Pancreas (tissue), 10 donors: ENCODE results near the gene ZNF423. TPM values are rescaled to one million over a fixed set of nuclear protein-coding genes. Genes with fewer than 3 reads are reported as not detected.
A peak's percentile ranks its signal among the peaks of the same experiment; 100 is the strongest.

Experiments
- ATAC-seq, 4 donors: fragments of 200-7000 bp; cut with Tn5 transposase; one replicate each; pipeline versions ENCODE4 v1.8.0 to v1.9.1; 2020; ENCODE audit warnings: mild to moderate bottlenecking in 4 of 4, moderate library complexity in 4 of 4
- DNase-seq, 6 donors: peaks; one replicate each; pipeline ENCODE4 v3.0.0-alpha.2; 2020
- FAIRE-seq: peaks from 2 replicates; lab custom pipeline; 2012; peaks lifted over from hg19 to GRCh38; lab: Jason Lieb, UNC
- H3K27ac ChIP-seq, 4 donors: fragments of 200-600 bp; sonication (generic); 1 replicate in 3 of 4; 2 replicates in 1 of 4; pipeline versions ENCODE4 v1.5.0 to v1.8.0; 2020
- H3K27me3 ChIP-seq, 4 donors: fragments of 200-600 bp; one replicate each; pipeline ENCODE4 v1.8.0; 2021
- H3K36me3 ChIP-seq, 3 donors: fragments of 200-600 bp; sonication (generic) in 1 of 3; one replicate each; pipeline versions ENCODE4 v1.5.0 to v1.8.0; 2020 to 2021
- H3K4me1 ChIP-seq, 3 donors: fragments of 200-600 bp; one replicate each; pipeline ENCODE4 v1.8.0; 2021
- H3K4me3 ChIP-seq, 4 donors: fragments of 200-600 bp; sonication (generic) in 2 of 4; one replicate each; pipeline versions ENCODE4 v1.5.0 to v1.8.0; 2020 to 2021
- H3K9me3 ChIP-seq, 4 donors: fragments of 200-600 bp; one replicate each; pipeline ENCODE4 v1.8.0; 2021
- WGBS, 2 donors: extraction: QIAGEN DNeasy Blood & Tissue Kit; methylation state at CpG; one replicate each; pipeline ENCODE4 v1.1.7; 2013; 5-methylcytosine and 5-hydroxymethylcytosine counted together
- intact Hi-C, 3 donors: fragments of 100-400 bp; cut with DNase I; formaldehyde crosslinking; loops; one replicate each; pipeline versions ENCODE4 v1.11.1 to v1.14.2; 2022
- polyA plus RNA-seq, 2 donors: library from polyadenylated mRNA; stranded (reverse); fragments of 200-250 nt; gene quantifications; one replicate each; pipeline ENCODE4 v1.2.3, GENCODE V29; 2013
- total RNA-seq, 6 donors: library from RNA; stranded (reverse); fragmentation: NEBNext Ultra II Directional in 4 of 6; extraction: Animal tissue kit (Norgen Biotek cat#: 25700) in 4 of 6; gene quantifications; one replicate each; pipeline versions ENCODE4 v1.2.1 to v1.2.4, GENCODE V29; 2021 to 2023
- TF ChIP-seq, protein P1 (sequence below), 4 donors: fragments of 200-600 bp; sonication (generic) in 3 of 4; IDR thresholded peaks; one replicate each; pipeline versions ENCODE4 v1.5.0 to v1.8.0; 2021; ENCODE audit warnings: antibody characterized with exemption in 4 of 4
- donor health status: healthy with polysubstance abuse.
- donor health status: DM: no; HTN: no; CAD: no; lungs with moderate emphysema.
- donor health status: DM: no; HTN: no; CAD: no.
- donor health status: control.
- donor health status: control.
- donor health status: Bipolar disorder and iron deficiency.
- donor health status: DM: yes; HTN: yes; CAD: no.
- donor health status: DM: no; HTN: no; CAD: no.
- donor health status: DM: no; HTN: no; CAD: no.
- donor health status: DM: yes; HTN: yes; CAD: no.

The ZNF423 gene
- total and polyA plus RNA-seq, 8 donors: 0.61 to 5.1 (median 3.0) TPM

DNA sequence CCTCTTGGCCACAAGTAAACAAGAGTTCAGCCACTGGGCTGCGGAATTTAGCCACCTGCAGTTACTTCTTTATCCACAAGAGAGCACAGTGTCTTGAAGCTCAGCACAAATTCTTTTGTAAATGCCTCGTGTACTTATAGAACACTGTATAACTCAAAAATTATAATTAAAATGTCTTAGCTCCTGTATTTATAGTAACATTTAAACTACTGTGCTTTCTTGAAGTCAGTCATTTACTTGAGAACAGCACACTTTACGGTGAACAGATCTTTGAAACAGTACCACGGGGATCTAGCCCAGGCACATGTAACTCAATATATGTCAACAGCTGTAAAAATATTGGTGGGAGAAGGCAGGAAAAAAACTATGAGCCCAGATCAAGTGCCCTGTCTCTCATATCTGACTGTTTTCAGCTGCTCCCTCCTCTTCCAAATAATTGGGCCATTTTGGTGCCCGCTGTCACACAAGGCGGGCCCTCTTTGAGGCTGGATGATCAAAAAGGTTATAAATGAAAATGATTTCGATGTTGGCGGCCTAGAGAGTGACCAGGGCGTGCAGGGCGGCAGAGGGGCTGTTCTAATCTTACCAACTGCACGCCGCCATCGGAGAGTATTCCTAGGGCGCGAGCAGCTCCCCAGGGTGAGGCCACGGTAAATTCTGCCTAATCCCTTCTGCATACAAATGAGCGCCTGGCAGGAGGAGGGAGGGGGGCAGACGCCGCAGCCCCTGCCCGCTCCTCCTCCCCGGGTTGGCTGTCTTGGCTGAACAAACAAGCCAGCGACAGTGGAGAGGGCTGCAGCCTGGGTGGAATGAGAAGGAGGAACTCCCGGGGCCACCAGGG, 299.1 kb downstream of the ZNF423 start:
- DNase-seq (no peak), ATAC-seq (no peak), FAIRE-seq (no peak)
- intact Hi-C loops: no loop called here
- TF ChIP-seq, protein P1, sequence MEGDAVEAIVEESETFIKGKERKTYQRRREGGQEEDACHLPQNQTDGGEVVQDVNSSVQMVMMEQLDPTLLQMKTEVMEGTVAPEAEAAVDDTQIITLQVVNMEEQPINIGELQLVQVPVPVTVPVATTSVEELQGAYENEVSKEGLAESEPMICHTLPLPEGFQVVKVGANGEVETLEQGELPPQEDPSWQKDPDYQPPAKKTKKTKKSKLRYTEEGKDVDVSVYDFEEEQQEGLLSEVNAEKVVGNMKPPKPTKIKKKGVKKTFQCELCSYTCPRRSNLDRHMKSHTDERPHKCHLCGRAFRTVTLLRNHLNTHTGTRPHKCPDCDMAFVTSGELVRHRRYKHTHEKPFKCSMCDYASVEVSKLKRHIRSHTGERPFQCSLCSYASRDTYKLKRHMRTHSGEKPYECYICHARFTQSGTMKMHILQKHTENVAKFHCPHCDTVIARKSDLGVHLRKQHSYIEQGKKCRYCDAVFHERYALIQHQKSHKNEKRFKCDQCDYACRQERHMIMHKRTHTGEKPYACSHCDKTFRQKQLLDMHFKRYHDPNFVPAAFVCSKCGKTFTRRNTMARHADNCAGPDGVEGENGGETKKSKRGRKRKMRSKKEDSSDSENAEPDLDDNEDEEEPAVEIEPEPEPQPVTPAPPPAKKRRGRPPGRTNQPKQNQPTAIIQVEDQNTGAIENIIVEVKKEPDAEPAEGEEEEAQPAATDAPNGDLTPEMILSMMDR (IDR thresholded peaks at IDR 0.05): peak in 1 of 4 donors; percentile 26
- Histone ChIP-seq H3K4me3 (no peak overlapping the region), H3K9me3 (no peaks in the 10 kb centered on the region), H3K36me3 (no peaks in the 10 kb centered on the region), H3K27ac (no peak overlapping the region), H3K27me3 (no peaks in the 10 kb centered on the region), H3K4me1 (no peaks in the 10 kb centered on the region)
- WGBS, 2 donors: 67% methylated on average over 23 of the region's 23 CpGs

DNA sequence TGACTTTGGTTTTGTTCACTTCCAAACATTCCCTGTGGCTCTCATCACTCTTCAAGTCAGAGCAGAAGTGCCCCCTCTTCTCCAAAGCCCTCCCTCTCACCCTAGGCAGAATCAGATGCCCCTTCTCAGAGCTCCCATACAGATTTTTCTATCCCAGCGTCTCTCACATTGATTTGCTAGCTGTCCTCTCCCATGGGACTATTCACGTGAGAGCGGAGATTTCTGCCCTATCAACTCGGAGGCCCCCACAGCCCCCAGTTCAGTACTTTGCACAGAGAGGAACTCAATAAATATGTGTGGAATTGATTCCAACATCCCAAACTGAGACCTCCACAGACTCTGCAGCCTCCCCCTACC, 299.7 kb downstream of the ZNF423 start:
- ATAC-seq (no peak), FAIRE-seq (no peak), DNase-seq (no peak)
- Histone ChIP-seq H3K4me1 (no peaks in the 10 kb centered on the region), H3K36me3 (no peaks in the 10 kb centered on the region), H3K4me3 (no peak overlapping the region), H3K9me3 (no peaks in the 10 kb centered on the region), H3K27ac (no peak overlapping the region), H3K27me3 (no peaks in the 10 kb centered on the region)
- 68 to 70% methylated on average over 4 of the region's 4 CpGs for WGBS, 2 donors
- intact Hi-C loops: no loop called here
- TF ChIP-seq, protein P1 (IDR thresholded peaks at IDR 0.05): no peak

DNA sequence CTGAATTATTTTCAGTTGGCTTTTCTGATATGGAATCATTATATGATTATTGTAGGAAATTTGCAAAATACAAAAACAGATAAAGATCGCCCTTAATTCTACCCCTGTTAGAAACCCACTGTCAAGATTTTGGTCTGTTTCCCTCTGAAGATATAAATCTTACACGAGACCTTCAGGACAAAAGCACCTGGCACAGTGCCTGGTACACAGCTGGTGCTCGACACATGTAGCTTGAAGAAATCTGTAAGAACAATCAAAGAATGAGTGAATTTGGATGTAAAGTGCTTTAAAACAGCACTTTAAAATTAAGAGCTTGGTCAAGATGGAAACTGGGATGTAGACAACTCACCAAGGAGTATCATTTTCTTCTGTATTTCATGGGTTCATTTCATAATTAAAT, 301.2 kb downstream of the ZNF423 start:
- WGBS, 2 donors: 62 to 63% methylated on average over 3 of the region's 3 CpGs
- Histone ChIP-seq H3K36me3 (no peaks in the 10 kb centered on the region), H3K27ac (no peak overlapping the region), H3K4me3 (no peak overlapping the region), H3K9me3 (no peaks in the 10 kb centered on the region), H3K27me3 (no peaks in the 10 kb centered on the region), H3K4me1 (no peaks in the 10 kb centered on the region)
- no peak for ATAC-seq
- TF ChIP-seq, protein P1 (IDR thresholded peaks at IDR 0.05): no peak
- no peak for FAIRE-seq
- DNase-seq: no peak
- intact Hi-C loops: no loop called here

DNA sequence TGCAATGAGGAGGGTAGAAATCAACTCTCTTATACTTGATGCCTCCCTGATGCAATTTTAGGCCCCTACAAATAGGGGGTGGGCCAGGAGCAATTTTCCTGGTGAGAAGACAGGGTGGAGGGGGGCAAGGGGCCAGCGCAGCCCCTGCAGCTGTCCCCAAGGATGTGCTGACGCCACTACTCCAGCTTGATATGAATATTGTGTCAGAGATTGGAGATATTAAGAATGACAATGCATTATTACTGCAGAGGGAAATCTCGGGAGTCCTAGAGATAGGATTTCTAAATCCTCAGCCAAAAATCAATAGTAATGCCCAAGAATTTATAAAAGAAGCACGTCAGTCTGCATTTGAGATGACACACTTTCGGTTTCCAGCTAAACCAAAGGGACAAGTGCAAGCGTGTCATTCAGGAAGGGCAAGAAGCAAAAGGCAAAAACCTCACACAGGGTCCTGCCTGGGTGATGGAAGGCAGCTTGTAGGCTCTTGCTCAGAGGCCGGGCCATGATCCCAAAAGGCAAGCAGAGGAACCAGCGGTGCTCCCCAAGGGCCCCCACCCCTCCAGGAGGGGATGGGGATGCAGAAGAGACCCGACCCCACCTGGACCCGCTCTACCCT, 303.5 kb downstream of the ZNF423 start:
- ATAC-seq (no peak), FAIRE-seq (no peak), DNase-seq (no peak)
- TF ChIP-seq, protein P1 (IDR thresholded peaks at IDR 0.05): no peak
- Histone ChIP-seq H3K4me1 (no peaks in the 10 kb centered on the region), H3K27me3 (no peaks in the 10 kb centered on the region), H3K27ac (no peak overlapping the region), H3K36me3 (no peaks in the 10 kb centered on the region), H3K9me3 (no peaks in the 10 kb centered on the region), H3K4me3 (no peak overlapping the region)
- 80 to 86% methylated on average over 10 of the region's 10 CpGs for WGBS, 2 donors
- intact Hi-C loops: no loop called here

DNA sequence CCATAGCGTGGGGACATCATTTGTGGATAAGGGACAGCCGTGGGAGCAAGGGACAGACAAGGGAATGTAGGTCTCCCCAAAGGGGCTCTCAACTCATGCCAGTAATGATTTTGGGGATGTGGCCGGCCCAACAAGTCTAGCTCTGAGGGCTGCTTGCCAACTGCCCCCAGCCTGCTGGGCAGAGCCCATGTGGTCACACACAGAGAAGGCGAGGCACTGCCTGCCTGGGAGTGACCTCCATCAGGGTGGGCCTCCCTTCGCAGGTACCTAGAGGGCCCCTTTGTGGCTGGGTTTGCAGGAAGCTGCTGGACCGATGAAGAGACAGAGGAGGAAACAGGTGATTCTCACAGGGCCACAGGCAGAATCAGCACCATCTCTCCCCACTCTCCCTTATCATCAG, 305.2 kb downstream of the ZNF423 start:
- H3K36me3 ChIP-seq: no peaks in the 10 kb centered on the region
- no peak for FAIRE-seq
- no peaks in the 10 kb centered on the region for H3K27me3 ChIP-seq
- TF ChIP-seq, protein P1 (IDR thresholded peaks at IDR 0.05): no peak
- intact Hi-C loops: no loop called here
- no peaks in the 10 kb centered on the region for H3K4me1 ChIP-seq
- DNase-seq: no peak
- WGBS, 2 donors: 90 to 92% methylated on average over 6 of the region's 6 CpGs
- H3K27ac ChIP-seq: no peak overlapping the region
- no peak overlapping the region for H3K4me3 ChIP-seq
- no peak for ATAC-seq
- no peaks in the 10 kb centered on the region for H3K9me3 ChIP-seq
